ENCODE measurements around the gene NTRK2. TPM values are rescaled to one million over a fixed set of nuclear protein-coding genes. Genes with fewer than 3 reads are reported as not detected.

The NTRK2 gene
- total RNA-seq, 1 donor from 2014 or later, result 0.02 TPM

DNA sequence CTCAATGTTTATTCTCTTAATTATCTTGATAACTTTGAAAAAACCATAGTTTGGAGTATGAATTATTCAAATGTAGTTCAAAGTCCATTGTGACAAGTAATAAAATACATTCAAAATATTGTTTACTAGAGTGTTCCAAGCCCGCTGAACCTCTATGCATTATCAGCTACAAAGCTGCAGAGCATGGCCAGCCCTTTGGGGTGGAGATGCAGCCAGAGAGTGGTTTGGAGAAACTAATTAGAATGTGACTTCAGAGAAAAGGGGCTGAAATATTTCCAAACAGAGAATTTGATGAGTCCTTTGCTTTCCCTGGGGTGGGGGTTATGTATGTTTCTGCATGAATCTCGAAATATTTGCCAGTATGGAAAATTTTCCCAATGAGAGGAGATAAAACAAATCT is 211.3 kb downstream of the NTRK2 start:
- no peaks in the 10 kb centered on the region for H3K79me2 ChIP-seq (ENCODE audit: low read depth)
- H3K4me3 Mint-ChIP-seq, result no peak overlapping the region
- no peaks in the 10 kb centered on the region for H3F3A ChIP-seq (ENCODE audit: low read depth)
- H3K27me3 ChIP-seq, result no peaks in the 10 kb centered on the region
- H3K27ac Mint-ChIP-seq, result no peak overlapping the region
- no peak for TF ChIP-seq EZH2phosphoT487 (IDR thresholded peaks at IDR 0.05)
- TF ChIP-seq, protein P1, sequence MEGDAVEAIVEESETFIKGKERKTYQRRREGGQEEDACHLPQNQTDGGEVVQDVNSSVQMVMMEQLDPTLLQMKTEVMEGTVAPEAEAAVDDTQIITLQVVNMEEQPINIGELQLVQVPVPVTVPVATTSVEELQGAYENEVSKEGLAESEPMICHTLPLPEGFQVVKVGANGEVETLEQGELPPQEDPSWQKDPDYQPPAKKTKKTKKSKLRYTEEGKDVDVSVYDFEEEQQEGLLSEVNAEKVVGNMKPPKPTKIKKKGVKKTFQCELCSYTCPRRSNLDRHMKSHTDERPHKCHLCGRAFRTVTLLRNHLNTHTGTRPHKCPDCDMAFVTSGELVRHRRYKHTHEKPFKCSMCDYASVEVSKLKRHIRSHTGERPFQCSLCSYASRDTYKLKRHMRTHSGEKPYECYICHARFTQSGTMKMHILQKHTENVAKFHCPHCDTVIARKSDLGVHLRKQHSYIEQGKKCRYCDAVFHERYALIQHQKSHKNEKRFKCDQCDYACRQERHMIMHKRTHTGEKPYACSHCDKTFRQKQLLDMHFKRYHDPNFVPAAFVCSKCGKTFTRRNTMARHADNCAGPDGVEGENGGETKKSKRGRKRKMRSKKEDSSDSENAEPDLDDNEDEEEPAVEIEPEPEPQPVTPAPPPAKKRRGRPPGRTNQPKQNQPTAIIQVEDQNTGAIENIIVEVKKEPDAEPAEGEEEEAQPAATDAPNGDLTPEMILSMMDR (IDR thresholded peaks at IDR 0.05), result no peak
- TF ChIP-seq EZH2 (IDR thresholded peaks at IDR 0.05), result no peak
- H3K4me3 ChIP-seq, result no peak overlapping the region
- no peaks in the 10 kb centered on the region for H3K36me3 Mint-ChIP-seq
- no peaks in the 10 kb centered on the region for H4K20me1 ChIP-seq (ENCODE audit: low read depth)
- H3K36me3 ChIP-seq, result no peaks in the 10 kb centered on the region
- no peaks in the 10 kb centered on the region for H3K9me3 ChIP-seq (ENCODE audit: low read depth)
- H2AFZ ChIP-seq (replicated peaks), result no peak overlapping the region
- no peaks in the 10 kb centered on the region for H3K4me1 ChIP-seq
- H3K27me3 Mint-ChIP-seq (ENCODE audit: insufficient read depth, low read depth), result no peaks in the 10 kb centered on the region
- H3K27ac ChIP-seq, result no peak overlapping the region
- no peak overlapping the region for H3K9ac ChIP-seq
- peaks cover 3% of the 10 kb centered on the region for H3K4me1 Mint-ChIP-seq
- H3K9me3 Mint-ChIP-seq, result no peaks in the 10 kb centered on the region
- DNase-seq (ENCODE audit: low spot score), result no peak
- H3K4me2 ChIP-seq, result no peak overlapping the region

DNA sequence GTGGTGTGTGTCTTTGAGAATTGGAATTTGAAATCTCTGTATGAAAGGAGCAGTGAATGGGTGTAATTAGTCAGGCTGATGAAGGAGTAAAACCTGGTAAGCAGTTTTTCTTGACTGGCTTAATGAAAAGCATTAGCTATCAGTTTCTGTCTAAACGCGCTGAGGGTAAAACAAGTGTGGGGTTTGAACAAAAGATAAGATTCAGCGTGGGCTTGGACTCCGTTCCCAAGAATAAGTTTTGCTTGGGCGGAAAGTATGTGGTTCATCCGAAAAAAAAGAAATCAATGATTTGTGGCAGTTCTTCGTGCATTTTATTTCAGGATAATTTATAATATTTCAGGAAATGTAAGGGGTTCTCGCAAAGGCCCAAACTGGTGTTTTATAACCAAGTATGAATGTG is 217.3 kb downstream of the NTRK2 start:
- Mint-ChIP-seq H3K9me3 (peaks cover 11% of the 10 kb centered on the region), H3K27me3 (ENCODE audit: insufficient read depth, low read depth) (no peaks in the 10 kb centered on the region), H3K27ac (no peak overlapping the region), H3K4me1 (peaks cover 9% of the 10 kb centered on the region), H3K4me3 (no peak overlapping the region), H3K36me3 (peaks cover 3% of the 10 kb centered on the region)
- Histone ChIP-seq H3K27me3 (no peaks in the 10 kb centered on the region), H3K36me3 (no peaks in the 10 kb centered on the region), H3K27ac (no peak overlapping the region), H4K20me1 (ENCODE audit: low read depth) (no peaks in the 10 kb centered on the region), H3K79me2 (ENCODE audit: low read depth) (no peaks in the 10 kb centered on the region), H3F3A (ENCODE audit: low read depth) (no peaks in the 10 kb centered on the region), H3K4me3 (no peak overlapping the region), H3K4me1 (no peaks in the 10 kb centered on the region), H3K9ac (no peak overlapping the region), H3K9me3 (ENCODE audit: low read depth) (no peaks in the 10 kb centered on the region), H2AFZ (replicated peaks) (no peak overlapping the region), H3K4me2 (no peak overlapping the region)
- no peak for DNase-seq (ENCODE audit: low spot score)
- no peak for TF ChIP-seq EZH2 (IDR thresholded peaks at IDR 0.05)
- no peak for TF ChIP-seq EZH2phosphoT487 (IDR thresholded peaks at IDR 0.05)
- TF ChIP-seq, protein P1 (IDR thresholded peaks at IDR 0.05), result no peak

DNA sequence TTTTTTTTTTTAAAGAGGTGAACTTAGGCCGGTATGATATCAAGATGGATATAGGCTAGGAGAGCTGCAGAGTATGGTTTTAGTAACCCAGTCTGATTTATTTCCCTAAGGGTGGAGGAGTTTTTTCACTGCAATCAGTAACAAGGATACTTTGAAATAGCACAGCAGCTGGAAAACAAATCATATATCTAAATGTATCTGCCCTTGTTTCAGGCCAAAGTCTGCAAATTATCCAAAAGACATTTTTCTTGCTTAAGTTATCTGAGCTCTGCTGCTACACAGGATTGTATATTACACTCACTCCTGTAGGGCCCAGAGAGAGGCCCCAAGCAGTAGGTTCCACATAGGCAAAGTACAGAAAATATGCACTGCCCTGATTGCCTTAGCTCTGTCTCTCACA is 222.4 kb downstream of the NTRK2 start:
- Histone ChIP-seq H3K27me3 (no peaks in the 10 kb centered on the region), H3K79me2 (ENCODE audit: low read depth) (no peaks in the 10 kb centered on the region), H3K4me3 (no peak overlapping the region), H3K9me3 (ENCODE audit: low read depth) (no peaks in the 10 kb centered on the region), H3K9ac (no peak overlapping the region), H3K4me2 (no peak overlapping the region), H3K27ac (no peak overlapping the region), H3K4me1 (peaks cover 25% of the 10 kb centered on the region), H3K36me3 (no peaks in the 10 kb centered on the region), H2AFZ (replicated peaks) (peak overlapping the region; percentile 26), H4K20me1 (ENCODE audit: low read depth) (no peaks in the 10 kb centered on the region), H3F3A (ENCODE audit: low read depth) (no peaks in the 10 kb centered on the region)
- Mint-ChIP-seq H3K27me3 (ENCODE audit: insufficient read depth, low read depth) (no peaks in the 10 kb centered on the region), H3K36me3 (peaks cover 3% of the 10 kb centered on the region), H3K27ac (no peak overlapping the region), H3K9me3 (peaks cover 8% of the 10 kb centered on the region), H3K4me1 (peaks cover 56% of the 10 kb centered on the region), H3K4me3 (no peak overlapping the region)
- no peak for DNase-seq (ENCODE audit: low spot score)
- TF ChIP-seq EZH2 (IDR thresholded peaks at IDR 0.05) (no peak), EZH2phosphoT487 (IDR thresholded peaks at IDR 0.05) (no peak)
- TF ChIP-seq, protein P1 (IDR thresholded peaks at IDR 0.05), result no peak

All from neural progenitor cell (in vitro differentiated cells).